SU-DHL-6 (cell line): ENCODE measurements around the gene CYP26B1.

Source experiments
- H2AFZ ChIP-seq: fragments of 200-600 bp; sonication (generic); 2 replicates; pipeline ENCODE4 v1.6.1; 2014; ENCODE audit warnings: low read depth, mild to moderate bottlenecking, moderate library complexity, mixed read lengths, antibody characterized with exemption, low read length; ENCODE audit not compliant: severe bottlenecking
- H3F3A ChIP-seq: fragments of 200-600 bp; shearing (Covaris generic); 2 replicates; pipeline ENCODE4 v1.6.0; 2016; ENCODE audit warnings: antibody characterized with exemption, mild to moderate bottlenecking; ENCODE audit not compliant: insufficient read depth
- H3K27ac ChIP-seq: fragments of 200-600 bp; sonication (generic); 2 replicates; pipeline ENCODE4 v1.5.1; 2016; ENCODE audit warnings: low read depth, mild to moderate bottlenecking, low read length, moderate library complexity, mixed read lengths
- H3K27me3 ChIP-seq: fragments of 200-600 bp; sonication (generic), shearing (Covaris generic); 2 replicates; pipeline ENCODE4 v1.6.0; 2014; ENCODE audit warnings: mild to moderate bottlenecking, low read length
- H3K36me3 ChIP-seq: fragments of 200-600 bp; sonication (generic); 2 replicates; pipeline ENCODE4 v1.6.1; 2014; ENCODE audit warnings: mild to moderate bottlenecking, low read length, mixed read lengths
- H3K4me2 ChIP-seq: fragments of 300-600, 200-600 bp; shearing (Covaris generic), sonication (generic); 2 replicates; pipeline ENCODE4 v1.6.0; 2014; ENCODE audit warnings: low read length, low read depth, mild to moderate bottlenecking; ENCODE audit not compliant: poor library complexity, severe bottlenecking
- H3K4me3 ChIP-seq: fragments of 200-600 bp; sonication (generic); 2 replicates; pipeline ENCODE4 v1.5.1; 2014; ENCODE audit warnings: antibody characterized with exemption, low read length, mild to moderate bottlenecking, mixed read lengths; ENCODE audit not compliant: insufficient read depth, poor library complexity, severe bottlenecking
- H3K79me2 ChIP-seq: fragments of 200-600 bp; sonication (generic); 2 replicates; pipeline ENCODE4 v1.6.1; 2014; ENCODE audit warnings: mild to moderate bottlenecking, low read length, moderate library complexity; ENCODE audit not compliant: insufficient read depth
- H3K9ac ChIP-seq: fragments of 200-600 bp; sonication (generic); 2 replicates; pipeline ENCODE4 v1.7.0; 2014; ENCODE audit warnings: mild to moderate bottlenecking, low read length
- H3K9me2 ChIP-seq: fragments of 200-600 bp; sonication (generic); replicated peaks from 2 replicates; pipeline ENCODE4 v1.6.1; 2014; ENCODE audit warnings: low read length; ENCODE audit not compliant: insufficient read depth
- H3K9me3 ChIP-seq: fragments of 200-600 bp; sonication (generic); 2 replicates; pipeline ENCODE4 v1.6.1; 2014; ENCODE audit warnings: low read length, mixed read lengths; ENCODE audit not compliant: insufficient read depth
- H4K20me1 ChIP-seq: fragments of 200-600 bp; sonication (generic); 2 replicates; pipeline ENCODE4 v1.6.1; 2014; ENCODE audit warnings: low read depth, mild to moderate bottlenecking, antibody characterized with exemption, low read length, moderate library complexity, mixed read lengths
- EZH2phosphoT487 ChIP-seq: fragments of 200-600 bp; sonication (generic), shearing (Covaris generic); conservative IDR thresholded peaks from 2 replicates; pipeline ENCODE4 v1.6.1; 2018; ENCODE audit warnings: mild to moderate bottlenecking, antibody characterized with exemption, low read length, moderate library complexity, mixed read lengths
- TF ChIP-seq, protein P1 (sequence below): fragments of 200-600 bp; sonication (generic); IDR thresholded peaks from one replicate; pipeline ENCODE4 v1.5.1; 2017; ENCODE audit warnings: antibody characterized with exemption, mild to moderate bottlenecking, low read length, moderate library complexity; ENCODE audit not compliant: insufficient read depth, poor library complexity, severe bottlenecking

Gene CYP26B1

DNA sequence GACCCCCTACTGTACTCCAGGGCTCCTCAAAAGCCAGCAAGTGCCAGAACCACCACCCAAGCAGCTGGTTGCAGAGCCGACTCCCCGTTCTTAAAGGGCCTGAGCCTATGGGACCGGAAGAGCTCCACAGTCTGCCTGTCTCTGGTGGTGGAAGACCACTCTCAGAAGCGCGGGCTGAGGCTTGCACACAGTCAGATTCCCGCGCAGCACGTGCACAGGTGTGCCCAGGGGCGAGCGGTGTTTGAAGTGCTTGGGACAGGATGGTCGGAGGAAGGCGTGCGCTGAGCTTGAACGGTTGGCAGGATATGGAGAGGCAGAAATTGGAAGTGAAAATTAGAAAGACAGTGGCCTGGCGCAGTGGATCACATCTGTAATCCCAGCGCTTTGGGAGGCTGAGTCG is 64.8 kb downstream of the CYP26B1 start:
- H3K36me3 ChIP-seq = no peaks in the 10 kb centered on the region
- H3K79me2 ChIP-seq = no peaks in the 10 kb centered on the region
- H3K27me3 ChIP-seq = no peaks in the 10 kb centered on the region
- no peaks in the 10 kb centered on the region for H3K9me2 ChIP-seq
- no peaks in the 10 kb centered on the region for H3F3A ChIP-seq
- no peak overlapping the region for H3K4me2 ChIP-seq
- no peak overlapping the region for H3K27ac ChIP-seq
- TF ChIP-seq EZH2phosphoT487 = no peak
- TF ChIP-seq, protein P1, sequence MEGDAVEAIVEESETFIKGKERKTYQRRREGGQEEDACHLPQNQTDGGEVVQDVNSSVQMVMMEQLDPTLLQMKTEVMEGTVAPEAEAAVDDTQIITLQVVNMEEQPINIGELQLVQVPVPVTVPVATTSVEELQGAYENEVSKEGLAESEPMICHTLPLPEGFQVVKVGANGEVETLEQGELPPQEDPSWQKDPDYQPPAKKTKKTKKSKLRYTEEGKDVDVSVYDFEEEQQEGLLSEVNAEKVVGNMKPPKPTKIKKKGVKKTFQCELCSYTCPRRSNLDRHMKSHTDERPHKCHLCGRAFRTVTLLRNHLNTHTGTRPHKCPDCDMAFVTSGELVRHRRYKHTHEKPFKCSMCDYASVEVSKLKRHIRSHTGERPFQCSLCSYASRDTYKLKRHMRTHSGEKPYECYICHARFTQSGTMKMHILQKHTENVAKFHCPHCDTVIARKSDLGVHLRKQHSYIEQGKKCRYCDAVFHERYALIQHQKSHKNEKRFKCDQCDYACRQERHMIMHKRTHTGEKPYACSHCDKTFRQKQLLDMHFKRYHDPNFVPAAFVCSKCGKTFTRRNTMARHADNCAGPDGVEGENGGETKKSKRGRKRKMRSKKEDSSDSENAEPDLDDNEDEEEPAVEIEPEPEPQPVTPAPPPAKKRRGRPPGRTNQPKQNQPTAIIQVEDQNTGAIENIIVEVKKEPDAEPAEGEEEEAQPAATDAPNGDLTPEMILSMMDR = no peak
- no peaks in the 10 kb centered on the region for H4K20me1 ChIP-seq
- no peak overlapping the region for H3K9ac ChIP-seq
- no peak overlapping the region for H2AFZ ChIP-seq
- no peaks in the 10 kb centered on the region for H3K9me3 ChIP-seq
- H3K4me3 ChIP-seq = no peak overlapping the region

DNA sequence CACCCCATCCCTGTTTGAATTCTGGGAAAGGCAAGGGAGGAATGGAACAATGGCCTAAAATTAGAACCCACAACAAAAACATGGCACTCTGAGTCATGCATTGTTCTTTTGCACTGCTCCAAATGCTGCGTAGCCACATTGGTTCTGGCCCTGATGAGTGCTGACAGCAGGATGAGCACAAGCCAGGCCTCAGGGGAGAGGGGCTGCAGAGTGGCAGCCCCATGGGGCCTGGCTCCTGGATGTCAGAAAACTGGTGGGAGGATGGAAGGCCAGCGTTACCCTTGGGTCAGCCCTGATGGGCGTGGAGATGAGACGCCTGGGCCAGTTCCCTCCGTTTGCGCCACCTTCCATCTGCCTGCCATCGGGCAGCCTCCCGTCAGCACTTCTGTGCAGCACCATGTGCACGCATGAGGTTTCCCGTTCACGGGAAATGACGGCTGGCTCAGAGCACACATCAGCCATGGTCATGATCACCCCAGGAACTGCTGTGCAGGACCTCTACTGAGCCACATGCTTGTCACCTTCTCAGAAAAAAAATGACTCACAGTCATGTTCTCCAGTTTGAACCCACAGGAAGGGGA is 65.6 kb downstream of the CYP26B1 start:
- no peaks in the 10 kb centered on the region for H3F3A ChIP-seq
- H3K4me3 ChIP-seq = no peak overlapping the region
- H3K4me2 ChIP-seq = no peak overlapping the region
- H3K36me3 ChIP-seq = no peaks in the 10 kb centered on the region
- H3K27ac ChIP-seq = no peak overlapping the region
- TF ChIP-seq, protein P1 = no peak
- TF ChIP-seq EZH2phosphoT487 = no peak
- H3K27me3 ChIP-seq = no peaks in the 10 kb centered on the region
- no peaks in the 10 kb centered on the region for H3K9me3 ChIP-seq
- no peaks in the 10 kb centered on the region for H4K20me1 ChIP-seq
- no peaks in the 10 kb centered on the region for H3K79me2 ChIP-seq
- H2AFZ ChIP-seq = no peak overlapping the region
- no peaks in the 10 kb centered on the region for H3K9me2 ChIP-seq
- H3K9ac ChIP-seq = no peak overlapping the region

DNA sequence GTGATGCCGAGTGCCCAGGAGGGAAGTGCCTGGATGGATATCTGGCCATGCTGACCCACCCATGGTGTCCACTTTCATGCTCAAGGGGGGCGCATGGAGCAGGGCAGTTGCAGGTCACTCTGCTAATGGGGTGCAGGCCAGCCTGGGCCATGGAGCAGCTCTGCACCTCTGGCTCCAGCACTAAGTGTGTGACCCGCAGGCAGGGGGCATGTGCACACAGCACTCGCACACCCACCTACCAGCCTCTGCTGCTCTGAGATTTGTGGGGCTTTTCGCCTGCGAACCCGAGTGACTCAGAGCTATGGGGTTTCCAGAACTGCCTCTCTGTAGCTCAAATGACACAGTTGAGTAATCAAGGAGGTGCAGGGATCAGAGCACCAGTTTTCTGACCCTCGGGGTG is 66.2 kb downstream of the CYP26B1 start:
- no peak for TF ChIP-seq EZH2phosphoT487
- TF ChIP-seq, protein P1 = no peak
- no peaks in the 10 kb centered on the region for H3K79me2 ChIP-seq

More for the DNA sequence above, 66.2 kb downstream of the CYP26B1 start:
- Histone ChIP-seq H3K9me2 (no peaks in the 10 kb centered on the region), H3K9ac (no peak overlapping the region), H3K27me3 (no peaks in the 10 kb centered on the region), H3K36me3 (no peaks in the 10 kb centered on the region), H3F3A (no peaks in the 10 kb centered on the region), H3K4me3 (no peak overlapping the region), H3K4me2 (no peak overlapping the region), H4K20me1 (no peaks in the 10 kb centered on the region), H3K27ac (no peak overlapping the region), H2AFZ (no peak overlapping the region), H3K9me3 (no peaks in the 10 kb centered on the region)
